GM23248 (cell line): Measurements from ENCODE around the gene TBL1XR1. TPM values are rescaled to one million over a fixed set of nuclear protein-coding genes. Genes with fewer than 3 reads are reported as not detected.

Experiments
- DNase-seq: peaks from one replicate; pipeline ENCODE4 v3.0.0-alpha.2; 2015
- H2AFZ ChIP-seq: fragments of 200-600 bp; sonication (generic); 2 replicates; pipeline ENCODE4 v1.6.1; 2016; ENCODE audit warnings: antibody characterized with exemption
- H3F3A ChIP-seq: fragments of 200-600 bp; sonication (generic); 2 replicates; pipeline ENCODE4 v1.6.1; 2016; ENCODE audit warnings: mild to moderate bottlenecking, antibody characterized with exemption, mixed run types; ENCODE audit not compliant: insufficient read depth
- H3K27ac ChIP-seq: fragments of 200-600 bp; sonication (generic); 2 replicates; pipeline ENCODE4 v1.5.1; 2016; ENCODE audit warnings: mild to moderate bottlenecking
- H3K27me3 ChIP-seq: fragments of 200-600 bp; sonication (generic); replicated peaks from 2 replicates; pipeline ENCODE4 v1.6.1; 2016; ENCODE audit warnings: mild to moderate bottlenecking; ENCODE audit not compliant: insufficient read depth
- H3K36me3 ChIP-seq: fragments of 200-600 bp; sonication (generic); 2 replicates; pipeline ENCODE4 v1.6.1; 2016; ENCODE audit warnings: low read depth, mild to moderate bottlenecking
- H3K4me1 ChIP-seq: fragments of 200-600 bp; sonication (generic); 2 replicates; pipeline ENCODE4 v1.6.1; 2016; ENCODE audit warnings: mild to moderate bottlenecking; ENCODE audit not compliant: insufficient read depth
- H3K4me2 ChIP-seq: fragments of 200-600 bp; sonication (generic); one replicate; pipeline ENCODE4 v1.6.1; 2016; ENCODE audit warnings: mild to moderate bottlenecking; ENCODE audit not compliant: unreplicated experiment
- H3K4me3 ChIP-seq: fragments of 200-600 bp; sonication (generic); 2 replicates; pipeline ENCODE4 v1.5.1; 2016; ENCODE audit warnings: mild to moderate bottlenecking
- H3K79me2 ChIP-seq: fragments of 200-600 bp; sonication (generic); 2 replicates; pipeline ENCODE4 v1.6.1; 2016; ENCODE audit warnings: mild to moderate bottlenecking; ENCODE audit not compliant: insufficient read depth
- H3K9ac ChIP-seq: fragments of 200-600 bp; sonication (generic); 2 replicates; pipeline ENCODE4 v1.6.1; 2016; ENCODE audit warnings: mild to moderate bottlenecking
- H3K9me2 ChIP-seq: fragments of 200-600 bp; sonication (generic); 2 replicates; pipeline ENCODE4 v1.6.1; 2016; ENCODE audit warnings: mixed run types, mild to moderate bottlenecking, moderate library complexity; ENCODE audit not compliant: insufficient read depth
- H3K9me3 ChIP-seq: fragments of 200-600 bp; sonication (generic); one replicate; pipeline ENCODE4 v1.6.1; 2017; ENCODE audit warnings: low read depth
- H4K20me1 ChIP-seq: fragments of 200-600 bp; sonication (generic); 2 replicates; pipeline ENCODE4 v1.6.0; 2016; ENCODE audit not compliant: insufficient read depth
- EZH2 ChIP-seq: fragments of 200-600 bp; sonication (generic); IDR thresholded peaks from 2 replicates; pipeline ENCODE4 v1.6.1; 2018; ENCODE audit warnings: antibody characterized with exemption, mild to moderate bottlenecking; ENCODE audit not compliant: insufficient read depth, poor library complexity, severe bottlenecking
- EZH2phosphoT487 ChIP-seq: fragments of 200-600 bp; sonication (generic); IDR thresholded peaks from 2 replicates; pipeline ENCODE4 v1.6.1; 2018; ENCODE audit warnings: antibody characterized with exemption, moderate library complexity, mild to moderate bottlenecking, low read depth; ENCODE audit not compliant: insufficient read depth
- WGBS, 2 experiments: methylation state at CpG; one replicate each; pipeline ENCODE4 v1.1.6; 2015 to 2017; ENCODE audit warnings: low lambda C conversion rate in 2 of 2, low coverage in 1 of 2; ENCODE audit errors: missing lambda C conversion rate in 2 of 2; 5-methylcytosine and 5-hydroxymethylcytosine counted together
- in situ Hi-C: fragments of 300-500 bp; cut with MboI; formaldehyde crosslinking; loops from 2 replicates; pipeline ENCODE4 v1.15.0; 2020
- polyA plus RNA-seq: library from polyadenylated mRNA; unstranded; fragments of >200 nt; fragmentation: Nextera tagmentation; extraction: Ambion mirVana; gene quantifications from 2 replicates; pipeline ENCODE4 v1.2.1, GENCODE V29; 2016
- total RNA-seq: library from RNA; depleted of rRNA; stranded (reverse); fragments of >200 nt; shearing (Covaris generic); gene quantifications from 2 replicates; pipeline ENCODE4 v1.2.3, GENCODE V29; 2014

TBL1XR1 gene
- total and polyA plus RNA-seq, 2 experiments from 2014 or later, result 41.6 to 87.2 TPM

- Histone ChIP-seq H3K4me2 (no peak overlapping the region), H3K36me3 (no peaks in the 10 kb centered on the region), H3K27me3 (no peaks in the 10 kb centered on the region), H3K9ac (no peak overlapping the region), H4K20me1 (no peaks in the 10 kb centered on the region), H3K9me2 (no peaks in the 10 kb centered on the region), H3F3A (no peaks in the 10 kb centered on the region), H3K4me1 (no peaks in the 10 kb centered on the region), H3K79me2 (no peaks in the 10 kb centered on the region), H2AFZ (no peak overlapping the region), H3K4me3 (no peak overlapping the region), H3K9me3 (no peaks in the 10 kb centered on the region), H3K27ac (no peak overlapping the region)
- DNase-seq, result no peak
- in situ Hi-C loops, result no loop called here
- TF ChIP-seq EZH2phosphoT487, result no peak
- TF ChIP-seq EZH2, result no peak
- WGBS, 2 experiments, result 88 to 100% methylated on average over 1 of the region's 1 CpG
Observed at GRCh38 chr3:177229791-177230190, 32.5 kb upstream of the TBL1XR1 start.

DNA sequence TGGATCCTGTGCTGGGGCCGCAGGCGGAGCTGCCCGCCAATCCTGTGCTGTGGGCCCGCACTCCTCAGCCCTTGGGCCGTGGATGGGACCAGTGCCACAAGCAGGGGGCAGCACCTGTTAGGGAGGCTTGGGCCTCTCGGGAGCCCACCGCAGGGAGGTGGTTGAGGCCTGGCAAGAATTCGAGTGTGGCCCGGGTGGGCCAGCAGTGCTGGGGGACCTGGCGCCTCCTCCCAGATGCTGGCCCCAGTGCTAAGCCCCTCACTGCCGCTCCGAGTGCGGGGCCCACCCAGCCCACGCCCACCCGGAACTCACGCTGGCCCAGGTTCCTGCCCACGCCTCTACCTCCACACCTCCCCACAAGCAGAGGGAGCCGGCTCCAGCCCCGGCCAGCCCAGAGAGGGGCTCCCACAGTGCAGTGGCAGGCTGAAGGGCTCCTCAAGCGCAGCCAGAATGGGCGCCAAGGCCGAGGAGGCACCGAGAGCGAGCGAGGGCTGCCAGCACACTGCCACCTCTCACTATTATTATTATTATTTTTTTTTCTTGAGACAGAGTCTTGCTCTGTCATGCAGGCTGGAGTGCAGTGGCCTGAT lies 31.4 kb upstream of the TBL1XR1 start:
- in situ Hi-C loops, result no loop called here
- no peak for TF ChIP-seq EZH2phosphoT487
- TF ChIP-seq EZH2, result no peak
- Histone ChIP-seq H3K4me1 (no peaks in the 10 kb centered on the region), H4K20me1 (no peaks in the 10 kb centered on the region), H3K36me3 (no peaks in the 10 kb centered on the region), H3K27ac (no peak overlapping the region), H3K4me3 (no peak overlapping the region), H3K9me2 (no peaks in the 10 kb centered on the region), H3K27me3 (no peaks in the 10 kb centered on the region), H2AFZ (no peak overlapping the region), H3K79me2 (no peaks in the 10 kb centered on the region), H3F3A (no peaks in the 10 kb centered on the region), H3K9ac (no peak overlapping the region), H3K9me3 (no peaks in the 10 kb centered on the region), H3K4me2 (no peak overlapping the region)
- no peak for DNase-seq
- 84 to 88% methylated on average over 25 of the region's 25 CpGs for WGBS, 2 experiments

DNA sequence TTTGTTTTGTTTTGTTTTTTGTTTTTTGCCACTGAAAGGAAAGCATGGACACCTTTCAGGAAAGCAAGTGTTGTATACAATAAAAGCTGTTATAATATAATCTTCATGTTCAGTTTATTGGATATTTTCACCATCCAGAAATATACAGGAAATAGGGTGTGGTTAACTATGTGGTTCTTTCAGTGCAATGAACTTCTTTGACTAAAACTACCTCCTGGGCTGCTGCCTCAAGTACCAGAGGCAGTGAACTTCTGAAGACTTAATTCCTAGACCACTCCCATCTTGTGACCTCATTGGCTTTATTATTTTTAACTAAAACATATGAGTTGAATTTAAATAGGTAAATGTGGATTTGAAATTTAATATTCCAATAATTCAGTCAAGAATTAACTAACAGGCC lies 27.1 kb upstream of the TBL1XR1 start:
- H3K27me3 ChIP-seq, result no peaks in the 10 kb centered on the region
- H2AFZ ChIP-seq, result no peak overlapping the region
- H3K4me3 ChIP-seq, result no peak overlapping the region
- no peaks in the 10 kb centered on the region for H3F3A ChIP-seq
- H3K36me3 ChIP-seq, result no peaks in the 10 kb centered on the region
- H3K4me2 ChIP-seq, result no peak overlapping the region
- in situ Hi-C loops, result no loop called here
- H3K9me3 ChIP-seq, result no peaks in the 10 kb centered on the region
- no peaks in the 10 kb centered on the region for H3K4me1 ChIP-seq
- H3K9ac ChIP-seq, result no peak overlapping the region
- H3K79me2 ChIP-seq, result no peaks in the 10 kb centered on the region
- H3K27ac ChIP-seq, result no peak overlapping the region
- no peak for TF ChIP-seq EZH2phosphoT487
- no peak for TF ChIP-seq EZH2
- DNase-seq, result no peak
- no peaks in the 10 kb centered on the region for H4K20me1 ChIP-seq
- H3K9me2 ChIP-seq, result no peaks in the 10 kb centered on the region

- in situ Hi-C loops, result no loop called here
- no peak for DNase-seq
- H3K4me3 ChIP-seq, result no peak overlapping the region
- no peaks in the 10 kb centered on the region for H3K4me1 ChIP-seq
- H3K79me2 ChIP-seq, result no peaks in the 10 kb centered on the region
- H3K9me2 ChIP-seq, result no peaks in the 10 kb centered on the region
- no peaks in the 10 kb centered on the region for H3K9me3 ChIP-seq
- no peaks in the 10 kb centered on the region for H3K36me3 ChIP-seq
- no peak overlapping the region for H3K9ac ChIP-seq
- H3K27me3 ChIP-seq, result no peaks in the 10 kb centered on the region
- no peak overlapping the region for H2AFZ ChIP-seq
- no peaks in the 10 kb centered on the region for H4K20me1 ChIP-seq
- no peak overlapping the region for H3K27ac ChIP-seq
- TF ChIP-seq EZH2, result no peak
- TF ChIP-seq EZH2phosphoT487, result no peak
- WGBS, 2 experiments, result 90 to 93% methylated on average over 3 of the region's 3 CpGs
- no peak overlapping the region for H3K4me2 ChIP-seq
- H3F3A ChIP-seq, result no peaks in the 10 kb centered on the region
Observed at GRCh38 chr3:177221744-177222143, 24.5 kb upstream of the TBL1XR1 start.
